CD14-positive monocyte (primary cell): ENCODE data around the gene TBC1D32. TPM values are rescaled to one million over a fixed set of nuclear protein-coding genes. Genes with fewer than 3 reads are reported as not detected.
"Not testable (repeated sequence)": the region's sequence is repeated elsewhere in the genome, so short reads cannot be mapped to it uniquely, and the experiment has no call there.

Source experiments
- DNase-seq, 3 donors: peaks; one replicate each; pipeline ENCODE4 v3.0.0-alpha.2; 2011 to 2022
- H2AFZ ChIP-seq: 2 replicates; pipeline ENCODE4 v1.6.0; 2012; ENCODE audit warnings: mild to moderate bottlenecking, low read depth, low read length, inconsistent platforms; ENCODE audit not compliant: insufficient read depth, poor library complexity, severe bottlenecking
- H3K27ac ChIP-seq, 2 donors: 1 replicate in 1 of 2; 2 replicates in 1 of 2; pipeline ENCODE4 v1.5.1; 2012 to 2013; ENCODE audit warnings: low read length in 2 of 2, control low read depth in 1 of 2, inconsistent platforms in 1 of 2, low read depth in 1 of 2, mild to moderate bottlenecking in 1 of 2
- H3K27me3 ChIP-seq, 2 donors: one replicate each; pipeline versions ENCODE4 v1.6.0 to v1.6.1; 2011 to 2013; ENCODE audit warnings: low read length in 2 of 2; ENCODE audit not compliant: control insufficient read depth in 2 of 2, insufficient read depth in 2 of 2
- H3K36me3 ChIP-seq, 2 donors: replicated peaks in 1 of 2; 1 replicate in 1 of 2; 2 replicates in 1 of 2; pipeline versions ENCODE4 v1.5.1 to v1.6.1; 2012 to 2013; ENCODE audit warnings: low read length in 2 of 2, control low read depth in 1 of 2, inconsistent platforms in 1 of 2, mild to moderate bottlenecking in 1 of 2; ENCODE audit not compliant: insufficient read depth in 2 of 2, control insufficient read depth in 1 of 2
- H3K4me1 ChIP-seq, 2 donors: 1 replicate in 1 of 2; 2 replicates in 1 of 2; pipeline versions ENCODE4 v1.5.1 to v1.6.1; 2012 to 2013; ENCODE audit warnings: low read length in 2 of 2, control low read depth in 1 of 2, inconsistent platforms in 1 of 2, mild to moderate bottlenecking in 1 of 2, moderate library complexity in 1 of 2; ENCODE audit not compliant: insufficient read depth in 2 of 2, control insufficient read depth in 1 of 2
- H3K4me2 ChIP-seq: replicated peaks from 2 replicates; pipeline ENCODE3; 2012; ENCODE audit warnings: low read length, moderate library complexity, mild to moderate bottlenecking; ENCODE audit not compliant: poor library complexity, severe bottlenecking; ENCODE audit errors: extremely low read depth
- H3K4me3 ChIP-seq, 3 experiments: fragments of 200-600 bp in 1 of 3; sonication (generic) in 1 of 3; replicated peaks in 1 of 3; 1 replicate in 2 of 3; 2 replicates in 1 of 3; pipeline ENCODE4 v1.5.1; 2011 to 2013; ENCODE audit warnings: low read length in 3 of 3, mild to moderate bottlenecking in 3 of 3, control low read depth in 2 of 3, low read depth in 2 of 3, inconsistent platforms in 1 of 3, moderate library complexity in 1 of 3
- H3K79me2 ChIP-seq: 2 replicates; pipeline ENCODE4 v1.6.0; 2012; ENCODE audit warnings: mild to moderate bottlenecking, control low read depth, inconsistent platforms, low read length, moderate library complexity; ENCODE audit not compliant: insufficient read depth
- H3K9ac ChIP-seq: 2 replicates; pipeline ENCODE4 v1.6.0; 2017; ENCODE audit warnings: low read length, mild to moderate bottlenecking; ENCODE audit not compliant: insufficient read depth, poor library complexity, severe bottlenecking
- H3K9me3 ChIP-seq, 2 donors: replicated peaks in 1 of 2; 1 replicate in 1 of 2; 2 replicates in 1 of 2; pipeline versions ENCODE4 v1.5.1 to v1.6.1; 2012 to 2013; ENCODE audit warnings: low read length in 2 of 2, control low read depth in 1 of 2; ENCODE audit not compliant: control insufficient read depth in 1 of 2, insufficient read depth in 1 of 2
- H4K20me1 ChIP-seq: 2 replicates; pipeline ENCODE4 v1.6.0; 2012; ENCODE audit warnings: mild to moderate bottlenecking, low read length, control low read depth, moderate library complexity; ENCODE audit not compliant: insufficient read depth
- H3K27ac Mint-ChIP-seq, 7 donors: one replicate each; pipeline ENCODE4 v1.8.0; 2020; ENCODE audit warnings: mild to moderate bottlenecking in 7 of 7, mixed read lengths in 7 of 7, moderate library complexity in 6 of 7, inconsistent platforms in 2 of 7
- H3K27me3 Mint-ChIP-seq, 3 donors: one replicate each; pipeline ENCODE4 v1.8.0; 2021 to 2022; ENCODE audit warnings: low read depth in 3 of 3, mild to moderate bottlenecking in 3 of 3, mixed read lengths in 3 of 3, moderate library complexity in 3 of 3, inconsistent platforms in 1 of 3
- H3K36me3 Mint-ChIP-seq, 2 donors: one replicate each; pipeline ENCODE4 v1.8.0; 2020; ENCODE audit warnings: mixed read lengths in 2 of 2, inconsistent platforms in 1 of 2, mild to moderate bottlenecking in 1 of 2
- H3K4me1 Mint-ChIP-seq: one replicate; pipeline ENCODE4 v1.8.0; 2020; ENCODE audit warnings: mild to moderate bottlenecking, mixed read lengths
- H3K4me3 Mint-ChIP-seq, 2 donors: one replicate each; pipeline ENCODE4 v1.8.0; 2020; ENCODE audit warnings: mild to moderate bottlenecking in 2 of 2, mixed read lengths in 2 of 2, moderate library complexity in 1 of 2
- H3K9me3 Mint-ChIP-seq, 7 donors: one replicate each; pipeline ENCODE4 v1.8.0; 2020 to 2022; ENCODE audit warnings: mixed read lengths in 7 of 7, mild to moderate bottlenecking in 6 of 7, moderate library complexity in 6 of 7, inconsistent platforms in 2 of 7
- CTCF ChIP-seq: fragments of 200-600 bp; IDR thresholded peaks from one replicate; pipeline ENCODE4 v1.8.0; 2022; ENCODE audit warnings: antibody characterized with exemption, mild to moderate bottlenecking
- WGBS: methylation state at CpG from one replicate; pipeline ENCODE4 v1.1.5; 2013; ENCODE audit warnings: missing lambda C conversion rate; ENCODE audit not compliant: insufficient coverage; 5-methylcytosine and 5-hydroxymethylcytosine counted together
- intact Hi-C, 2 donors: fragments of 100-400 bp; cut with micrococcal nuclease; formaldehyde crosslinking; loops; one replicate each; pipeline versions ENCODE4 v1.15.0 to v1.15.1; 2023
- polyA plus RNA-seq, 3 donors: library from polyadenylated mRNA; depleted of rRNA in 1 of 3; unstranded in 2 of 3; stranded (reverse) in 1 of 3; fragments of 300-500 nt in 2 of 3; fragments of >200 nt in 1 of 3; fragmentation: Illumina TruSeq in 2 of 3; gene quantifications; 1 replicate in 2 of 3; 2 replicates in 1 of 3; pipeline ENCODE4 v1.2.3, GENCODE V29; 2012 to 2021

Gene TBC1D32
- polyA plus RNA-seq, 3 donors, result 0.23 to 0.64 TPM; not detected in 1

GRCh38 chr6:121222656-121223055 lies 111.6 kb downstream of the TBC1D32 start:
- H3K79me2 ChIP-seq, result no peaks in the 10 kb centered on the region
- Mint-ChIP-seq H3K36me3 (no peaks in the 10 kb centered on the region), H3K27me3 (peaks cover 0 to 1% (median 0%) of the 10 kb centered on the region in 3 donors), H3K4me1 (no peaks in the 10 kb centered on the region), H3K27ac (no peak overlapping the region), H3K4me3 (no peak overlapping the region), H3K9me3 (peaks cover 0 to 7% (median 3%) of the 10 kb centered on the region in 7 donors)
- intact Hi-C loops, result no loop called here
- no peaks in the 10 kb centered on the region for H4K20me1 ChIP-seq
- H3K4me2 ChIP-seq, result no peak overlapping the region
- WGBS, result no CpG with 5 or more reads among the region's 3 CpGs
- DNase-seq, result no peak
- H3K9ac ChIP-seq, result no peak overlapping the region
- TF ChIP-seq CTCF, result no peak
- no peak overlapping the region for H3K4me3 ChIP-seq
- no peak overlapping the region for H3K27ac ChIP-seq
- H3K27me3 ChIP-seq, result no peaks in the 10 kb centered on the region
- H3K9me3 ChIP-seq, result no peaks in the 10 kb centered on the region
- no peaks in the 10 kb centered on the region for H3K36me3 ChIP-seq
- no peak overlapping the region for H2AFZ ChIP-seq
- H3K4me1 ChIP-seq, result no peaks in the 10 kb centered on the region

- Mint-ChIP-seq H3K4me3 (no peak overlapping the region), H3K4me1 (no peaks in the 10 kb centered on the region), H3K36me3 (peaks cover 0 to 5% of the 10 kb centered on the region in 2 donors), H3K27me3 (no peaks in the 10 kb centered on the region), H3K27ac (no peak overlapping the region), H3K9me3 (peaks cover 22 to 36% (median 26%) of the 10 kb centered on the region in 7 donors)
- peaks cover 18 to 20% of the 10 kb centered on the region in 2 donors for H3K9me3 ChIP-seq
- no peaks in the 10 kb centered on the region for H3K36me3 ChIP-seq
- no peak for DNase-seq
- no peak overlapping the region for H2AFZ ChIP-seq
- H3K4me1 ChIP-seq, result no peaks in the 10 kb centered on the region
- no peak for TF ChIP-seq CTCF
- WGBS, result no CpG with 5 or more reads among the region's 1 CpG
- no peak overlapping the region for H3K4me2 ChIP-seq
- intact Hi-C loops, result no loop called here
- H3K9ac ChIP-seq, result no peak overlapping the region
- no peaks in the 10 kb centered on the region for H4K20me1 ChIP-seq
- H3K27ac ChIP-seq, result no peak overlapping the region
- no peaks in the 10 kb centered on the region for H3K79me2 ChIP-seq
- H3K4me3 ChIP-seq, result no peak overlapping the region
- H3K27me3 ChIP-seq, result no peaks in the 10 kb centered on the region
These were observed 117.4 kb downstream of the TBC1D32 start for GRCh38 chr6:121216928-121217327.

- H3K4me2 ChIP-seq, H3K27me3 ChIP-seq, H3K9ac ChIP-seq, H3K79me2 ChIP-seq, H3K27me3 Mint-ChIP-seq, H3K4me1 Mint-ChIP-seq, intact Hi-C loops, H4K20me1 ChIP-seq, H3K27ac Mint-ChIP-seq, H3K4me3 ChIP-seq, H2AFZ ChIP-seq, H3K4me3 Mint-ChIP-seq, H3K36me3 Mint-ChIP-seq, H3K4me1 ChIP-seq, DNase-seq, H3K27ac ChIP-seq, H3K36me3 ChIP-seq: not testable (repeated sequence)
- peaks cover 25 to 39% (median 27%) of the 10 kb centered on the region in 7 donors for H3K9me3 Mint-ChIP-seq
- 80% methylated on average over 1 of the region's 2 CpGs for WGBS
- peaks cover 20 to 21% of the 10 kb centered on the region in 2 donors for H3K9me3 ChIP-seq
These were observed 120.9 kb downstream of the TBC1D32 start for GRCh38 chr6:121213341-121213740.
